ENCODE results near the gene NEURL1B.

NEURL1B gene

DNA sequence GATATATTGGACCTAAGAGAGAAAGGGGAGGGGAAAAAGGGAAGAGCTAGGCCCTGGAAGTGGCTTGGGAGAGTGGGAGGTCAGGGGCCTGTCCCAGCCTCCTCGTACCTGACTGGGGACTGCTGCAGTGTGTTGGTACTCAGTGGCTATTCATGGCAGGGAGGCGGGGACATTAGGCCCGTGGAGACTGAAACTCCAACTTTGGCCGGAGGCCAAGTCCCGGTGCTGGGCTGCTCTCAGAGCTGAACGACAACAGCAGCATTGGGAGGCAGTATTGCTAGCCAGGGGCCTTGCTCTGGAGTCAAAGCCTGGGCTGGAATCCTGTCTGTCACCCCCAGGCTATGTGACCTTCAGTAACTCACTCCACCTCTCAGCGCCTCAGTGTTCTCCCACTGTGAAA lies 37.8 kb downstream of the NEURL1B start:
- peak; percentile 42 for DNase-seq (ENCODE audit: low spot score)

- no peak for DNase-seq (ENCODE audit: low spot score)
Observed at GRCh38 chr5:172679628-172680212, 38.7 kb downstream of the NEURL1B start.

DNA sequence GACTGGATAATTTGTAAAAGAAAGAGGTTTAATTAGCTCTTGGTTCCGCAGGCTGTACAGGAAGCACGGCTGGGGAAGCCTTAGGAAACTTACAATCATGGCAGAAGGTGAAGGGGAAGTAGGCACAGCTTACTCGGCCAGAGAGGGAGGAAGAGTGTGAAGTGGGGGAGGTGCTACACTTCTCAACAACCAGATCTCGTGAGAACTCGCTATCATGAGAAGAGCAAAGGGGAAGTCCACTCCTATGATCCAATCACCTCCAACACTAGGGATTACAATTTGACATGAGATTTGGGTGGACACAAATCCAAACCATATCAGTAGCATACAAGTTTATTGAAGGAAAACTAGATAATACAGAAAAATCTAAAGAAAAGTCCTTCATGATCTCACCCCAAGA lies 39.9 kb downstream of the NEURL1B start:
- DNase-seq (ENCODE audit: low spot score): no peak

- DNase-seq (ENCODE audit: low spot score): no peak
Observed at GRCh38 chr5:172681421-172681820, 40.4 kb downstream of the NEURL1B start.

DNA sequence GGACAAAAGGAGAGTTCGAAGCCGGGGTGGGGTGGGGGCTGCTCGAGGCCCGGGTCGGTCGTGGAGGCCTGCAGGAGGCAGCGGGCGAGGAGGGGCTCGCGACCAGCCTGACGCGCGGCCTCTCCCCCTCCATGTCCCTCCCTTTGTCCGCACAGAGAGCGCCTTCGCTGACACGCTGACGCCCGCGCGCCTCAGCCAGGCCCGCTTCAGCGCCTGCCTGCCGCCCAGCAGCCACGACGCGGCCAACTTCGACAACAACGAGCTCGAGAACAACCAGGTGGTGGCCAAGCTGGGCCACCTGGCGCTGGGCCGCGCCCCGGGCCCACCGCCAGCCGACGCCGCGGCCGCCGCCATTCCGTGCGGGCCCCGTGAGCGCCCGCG lies 42.2 kb downstream of the NEURL1B start:
- DNase-seq (ENCODE audit: low spot score): no peak

GRCh38 chr5:172683645-172684471 lies 42.8 kb downstream of the NEURL1B start:
- DNase-seq (ENCODE audit: low spot score): no peak

DNA sequence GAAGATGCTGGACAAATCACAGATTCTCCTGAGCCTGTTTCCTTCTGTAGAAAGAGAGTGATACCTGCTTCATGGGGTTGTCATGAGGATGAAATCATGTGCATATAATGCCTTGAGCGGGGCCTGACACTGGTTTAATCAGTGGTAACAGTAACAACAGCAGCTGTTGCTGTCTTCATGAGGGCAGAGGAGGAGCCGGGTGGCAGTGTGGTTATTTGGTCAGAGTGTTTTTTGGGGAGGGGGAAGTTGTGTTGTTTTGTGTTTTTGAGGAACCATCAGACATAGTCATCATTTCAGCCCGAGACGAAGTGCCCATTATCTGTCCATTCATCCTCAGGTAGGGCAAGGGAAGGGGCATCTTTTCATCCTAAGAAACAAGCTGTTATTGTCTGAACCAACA lies 44.0 kb downstream of the NEURL1B start:
- DNase-seq (ENCODE audit: low spot score): no peak

GRCh38 chr5:172686111-172686510 lies 45.0 kb downstream of the NEURL1B start:
- DNase-seq (ENCODE audit: low spot score): no peak

DNA sequence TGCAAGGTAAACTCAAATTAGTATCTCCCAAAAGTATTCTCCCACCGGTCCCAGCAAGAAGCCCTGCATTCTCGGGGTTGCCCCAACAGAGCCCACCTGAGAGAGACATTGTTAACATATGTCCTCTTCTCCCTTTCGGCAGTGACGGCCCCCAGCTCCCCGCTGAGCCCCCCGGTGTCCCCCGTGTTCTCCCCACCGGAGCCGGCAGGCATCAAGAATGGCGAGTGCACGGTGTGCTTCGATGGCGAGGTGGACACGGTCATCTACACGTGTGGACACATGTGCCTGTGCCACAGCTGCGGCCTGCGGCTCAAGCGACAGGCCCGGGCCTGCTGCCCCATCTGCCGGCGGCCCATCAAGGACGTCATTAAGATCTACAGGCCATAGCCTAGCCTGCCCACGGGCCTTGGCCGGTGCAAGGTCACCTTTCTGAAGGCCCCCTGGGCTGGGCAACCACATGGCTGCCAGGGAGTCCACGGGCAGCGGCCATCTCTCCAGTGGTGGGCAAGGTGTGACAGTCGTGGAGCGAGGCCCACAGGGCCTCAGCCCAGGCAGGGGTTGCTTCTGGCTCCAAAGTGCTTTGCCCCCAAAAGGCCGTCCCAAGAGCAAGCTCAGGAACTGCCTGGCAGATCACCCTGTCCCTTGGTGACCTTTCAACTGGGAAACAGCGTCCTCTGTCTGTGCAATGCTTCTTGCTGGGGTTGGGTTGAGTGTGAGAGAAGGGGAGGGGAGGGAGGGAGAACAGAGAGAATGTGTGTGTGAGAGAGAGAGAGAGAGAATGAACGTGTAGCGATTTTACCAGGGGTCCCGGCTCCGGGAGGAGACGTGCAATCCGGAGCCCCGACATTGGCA lies 45.7 kb downstream of the NEURL1B start:
- DNase-seq (ENCODE audit: low spot score): no peak

DNA sequence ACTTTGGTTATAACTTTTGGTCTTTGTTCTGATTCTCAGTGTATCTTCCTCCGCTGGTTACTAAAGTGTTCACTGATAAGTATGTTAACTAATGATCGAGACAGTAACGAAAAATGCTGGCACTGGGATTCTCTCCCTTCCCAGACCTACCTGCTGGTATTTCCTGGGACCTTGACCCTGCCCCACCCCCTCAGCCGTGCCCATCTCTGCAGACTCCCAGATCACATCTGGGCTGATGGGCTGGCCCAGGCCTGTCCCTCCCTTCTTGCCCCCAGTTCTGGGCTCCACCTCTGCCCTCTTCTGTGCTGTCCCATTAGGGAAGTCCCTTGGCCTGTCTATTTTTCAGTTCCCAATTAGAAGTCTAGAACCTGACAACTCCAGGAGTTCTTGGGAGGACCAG lies 46.9 kb downstream of the NEURL1B start:
- DNase-seq (ENCODE audit: low spot score): no peak

GRCh38 chr5:172688349-172689217 lies 47.5 kb downstream of the NEURL1B start:
- DNase-seq (ENCODE audit: low spot score): no peak

DNA sequence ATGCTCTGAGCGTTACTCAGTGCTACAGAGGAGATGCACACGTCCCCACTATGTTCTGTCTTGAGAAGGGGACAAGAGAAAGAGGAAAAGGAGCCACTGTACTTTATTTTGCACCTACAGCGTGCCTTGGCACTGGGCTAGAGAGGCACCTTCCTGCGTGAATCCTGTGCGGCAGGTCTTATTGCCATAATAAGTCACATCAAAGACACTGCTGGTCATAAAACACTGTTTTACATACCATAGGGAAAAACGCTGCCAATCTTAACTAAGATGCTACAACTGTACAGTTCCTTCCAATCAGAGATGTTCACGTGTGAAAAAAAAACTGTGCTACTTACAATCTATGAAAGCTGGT lies 48.1 kb downstream of the NEURL1B start:
- DNase-seq (ENCODE audit: low spot score): no peak

DNA sequence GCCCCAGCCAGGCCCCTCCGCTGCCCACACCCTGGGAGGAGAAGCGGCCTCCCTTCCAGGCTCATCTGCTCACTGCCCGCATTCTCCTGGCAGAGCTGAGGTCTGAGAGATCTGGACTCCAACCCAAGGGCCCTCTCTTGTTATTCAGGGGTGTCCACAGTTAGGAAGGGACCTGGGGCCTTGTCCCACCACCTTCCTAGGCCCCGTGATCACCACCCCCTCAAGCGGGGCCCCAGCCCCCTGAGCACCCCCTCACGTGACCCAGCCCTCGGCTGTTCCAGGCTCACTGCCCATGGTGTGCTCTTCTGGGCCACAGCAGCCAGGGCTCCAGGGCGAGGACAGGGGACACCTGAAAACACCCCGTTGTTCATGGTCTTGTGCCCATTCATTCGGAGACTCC lies 48.7 kb downstream of the NEURL1B start:
- no peak for DNase-seq (ENCODE audit: low spot score)

DNA sequence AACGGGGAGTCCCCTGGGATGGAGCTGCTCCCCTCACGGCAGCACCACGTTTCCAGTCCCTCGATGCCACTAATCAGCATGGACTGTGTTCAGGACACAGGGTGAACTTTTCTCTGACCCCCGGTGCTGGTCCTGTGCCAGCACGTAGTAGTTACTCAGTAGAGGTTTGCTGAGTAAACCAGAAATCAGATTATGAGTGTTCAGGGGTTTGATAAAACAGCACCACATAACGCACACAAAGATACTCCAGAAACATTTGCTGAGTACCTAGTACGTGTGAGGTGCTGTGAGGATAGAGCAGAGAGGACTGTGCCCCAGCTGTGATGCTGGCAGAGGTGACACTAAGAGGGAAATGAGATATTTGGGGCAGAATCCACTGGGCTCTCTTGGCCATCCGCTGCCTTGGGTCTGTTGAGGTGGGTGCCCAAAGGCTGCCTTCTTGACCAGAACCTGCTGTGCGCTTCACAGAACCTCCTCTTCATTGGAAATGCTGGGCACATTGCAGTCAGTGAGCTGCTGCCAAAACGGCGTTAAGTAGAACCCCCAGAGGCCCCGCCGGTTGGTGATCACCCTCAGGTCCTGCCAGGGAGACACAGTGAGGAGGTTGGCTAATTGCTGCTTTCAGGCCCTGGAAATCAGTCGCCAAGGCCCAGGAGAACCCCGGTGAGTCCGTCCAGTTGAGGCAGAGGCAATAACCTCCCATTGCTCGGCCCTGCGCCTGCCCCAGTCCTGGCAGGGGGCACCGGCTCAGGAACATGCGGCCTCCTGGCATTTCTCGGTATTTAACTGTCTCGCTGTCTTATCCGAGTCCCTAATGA lies 49.4 kb downstream of the NEURL1B start:
- DNase-seq (ENCODE audit: low spot score): no peak

GRCh38 chr5:172691886-172692285 lies 50.8 kb downstream of the NEURL1B start:
- DNase-seq (ENCODE audit: low spot score): no peak

DNA sequence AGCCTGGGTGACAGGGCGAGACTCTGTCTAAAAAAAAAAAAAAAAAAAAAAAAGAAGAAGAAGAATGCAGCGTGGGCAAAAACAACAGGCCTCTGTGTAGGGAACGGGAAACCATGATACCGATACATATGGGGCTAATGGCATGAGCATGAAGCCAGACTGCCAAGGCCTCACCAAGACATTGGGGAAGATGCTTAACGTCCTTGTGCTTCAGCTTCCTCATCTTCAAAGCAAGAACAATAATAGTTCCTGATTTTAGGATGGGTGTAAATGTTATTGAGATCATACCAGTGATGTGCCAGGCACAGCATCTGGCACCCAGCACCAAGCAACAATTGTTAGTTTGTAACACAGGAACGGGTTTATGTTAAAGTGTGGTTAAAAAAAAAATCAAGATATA lies 51.4 kb downstream of the NEURL1B start:
- no peak for DNase-seq (ENCODE audit: low spot score)

DNA sequence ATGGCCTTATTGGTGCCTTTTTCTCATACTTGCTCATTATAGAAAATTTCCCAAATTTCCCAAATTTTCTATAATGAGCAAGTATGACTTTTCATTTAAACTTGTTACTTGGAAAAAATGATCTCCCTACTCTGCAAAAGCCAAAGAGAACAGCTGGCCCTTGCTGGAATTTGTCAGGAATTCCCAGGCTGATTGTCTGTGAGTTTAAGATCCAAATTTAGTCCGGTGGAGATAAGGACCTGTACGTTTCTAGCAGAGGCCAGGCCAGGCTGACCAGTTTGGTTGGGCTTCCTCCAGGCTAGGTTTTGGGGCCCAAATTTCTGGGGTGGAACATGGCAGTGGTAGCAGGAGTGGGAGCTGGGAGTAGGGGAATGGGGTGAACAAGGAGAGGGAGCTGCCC lies 51.9 kb downstream of the NEURL1B start:
- no peak for DNase-seq (ENCODE audit: low spot score)

GRCh38 chr5:172694061-172694460 lies 53.0 kb downstream of the NEURL1B start:
- no peak for DNase-seq (ENCODE audit: low spot score)

- DNase-seq (ENCODE audit: low spot score): no peak
Observed at GRCh38 chr5:172694541-172694940, 53.5 kb downstream of the NEURL1B start.

DNA sequence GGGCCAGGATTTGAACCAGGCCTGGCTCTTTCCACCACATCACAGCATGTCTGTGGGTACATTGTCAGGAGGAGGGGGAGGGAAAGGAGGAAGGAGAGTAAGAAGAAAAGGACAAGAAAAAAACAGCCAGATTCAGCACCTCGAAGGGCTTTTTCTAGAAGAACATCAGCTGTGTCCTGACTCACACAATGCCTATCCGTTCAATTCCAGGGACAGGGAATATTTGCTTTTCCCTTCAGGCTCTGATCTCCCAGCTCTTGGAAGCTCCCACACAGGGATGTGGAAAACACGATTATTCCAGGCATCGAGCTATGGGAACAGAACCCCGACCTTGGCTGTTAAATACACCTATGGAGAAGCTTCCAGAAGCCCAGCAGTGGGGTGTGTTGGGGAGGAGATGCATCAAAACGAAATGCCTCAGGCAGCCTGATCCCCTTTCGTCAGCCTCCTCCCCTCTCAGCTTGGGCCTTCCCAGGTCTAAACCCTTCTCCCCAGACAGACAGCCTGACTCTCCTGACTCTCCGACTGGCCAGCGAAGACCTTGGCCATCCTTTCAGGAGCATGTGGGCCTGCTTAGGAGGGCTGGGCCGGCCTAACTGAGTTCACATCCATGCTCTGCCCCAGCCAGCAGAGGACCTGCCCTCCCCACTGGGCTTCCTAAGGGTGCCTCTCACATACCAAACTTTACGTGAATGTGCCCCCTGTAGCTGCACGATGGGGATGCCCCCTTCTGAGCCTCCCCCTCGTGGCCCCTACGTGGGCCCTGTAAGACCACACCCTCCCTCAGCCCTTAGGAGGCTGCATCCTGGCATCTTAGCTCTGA lies 54.4 kb downstream of the NEURL1B start:
- DNase-seq (ENCODE audit: low spot score): no peak

Measured in Ammon's horn (tissue), 1 donor.